ENCODE measurements around the gene SC5D. TPM values are rescaled to one million over a fixed set of nuclear protein-coding genes. Genes with fewer than 3 reads are reported as not detected.

SC5D gene
- total and polyA plus RNA-seq, 8 donors, result 7.7 to 18.5 (median 11.6) TPM

DNA sequence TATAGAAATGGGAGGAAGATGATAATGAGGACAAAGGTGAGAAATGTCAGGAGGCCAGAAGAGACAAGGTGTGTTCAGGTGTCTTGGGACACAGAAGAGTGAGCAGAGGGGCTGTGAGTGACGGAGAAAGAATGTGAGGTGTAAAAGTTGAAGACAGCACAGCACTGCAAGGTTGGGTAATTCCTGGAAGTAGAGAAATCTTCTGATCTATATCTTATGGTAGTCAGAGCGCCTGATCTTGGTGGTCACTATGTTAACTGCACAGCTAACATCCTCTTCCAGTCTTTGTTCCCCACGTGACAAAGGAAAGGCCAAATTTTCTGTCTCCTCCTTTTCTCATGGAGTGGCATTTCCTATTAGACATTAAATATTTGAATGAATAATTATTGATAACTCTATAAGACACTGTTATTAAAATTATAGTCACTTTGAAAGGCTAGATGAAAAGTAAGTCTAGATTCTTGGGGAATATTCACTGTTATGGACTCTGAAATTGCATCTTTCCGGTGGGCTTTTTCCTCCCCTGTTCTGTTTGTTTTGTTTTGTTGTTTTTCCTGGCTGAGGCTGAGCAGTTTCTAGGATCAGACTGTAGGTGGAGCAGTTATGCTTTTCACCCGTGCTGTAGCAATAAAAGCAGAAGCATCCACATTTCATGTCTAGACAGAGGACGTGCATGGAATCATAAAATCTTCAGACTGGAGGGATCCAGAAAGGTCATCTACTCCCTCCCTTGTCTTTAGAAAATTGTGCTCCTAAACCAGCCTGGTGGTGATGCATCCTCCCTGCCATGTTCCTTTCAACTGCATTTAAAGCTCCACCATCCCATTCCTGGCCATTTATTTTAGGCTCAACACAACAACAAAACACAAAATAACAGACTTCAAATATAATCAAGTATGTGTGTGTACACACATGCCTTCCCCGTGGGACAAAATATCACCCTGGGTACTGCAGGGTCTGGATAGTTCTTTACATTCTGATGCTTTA is 26.6 kb downstream of the SC5D start:
- DNase-seq (peak in 1 of 6 donors; percentile 31), FAIRE-seq (no peak), ATAC-seq (peak in 3 of 4 donors; percentile 83)
- 17 to 21% methylated on average over 7 of the region's 7 CpGs for WGBS, 2 donors
- Histone ChIP-seq H3K9me3 (no peaks in the 10 kb centered on the region), H3K27ac (no peak overlapping the region), H3K36me3 (no peaks in the 10 kb centered on the region), H3K27me3 (no peaks in the 10 kb centered on the region), H3K4me1 (no peaks in the 10 kb centered on the region), H3K4me3 (no peak overlapping the region)
- peak; percentile 11 to 50 (median 46) for TF ChIP-seq CTCF (IDR thresholded peaks at IDR 0.05)
- intact Hi-C loops (cut with DNase I), result no loop called here

DNA sequence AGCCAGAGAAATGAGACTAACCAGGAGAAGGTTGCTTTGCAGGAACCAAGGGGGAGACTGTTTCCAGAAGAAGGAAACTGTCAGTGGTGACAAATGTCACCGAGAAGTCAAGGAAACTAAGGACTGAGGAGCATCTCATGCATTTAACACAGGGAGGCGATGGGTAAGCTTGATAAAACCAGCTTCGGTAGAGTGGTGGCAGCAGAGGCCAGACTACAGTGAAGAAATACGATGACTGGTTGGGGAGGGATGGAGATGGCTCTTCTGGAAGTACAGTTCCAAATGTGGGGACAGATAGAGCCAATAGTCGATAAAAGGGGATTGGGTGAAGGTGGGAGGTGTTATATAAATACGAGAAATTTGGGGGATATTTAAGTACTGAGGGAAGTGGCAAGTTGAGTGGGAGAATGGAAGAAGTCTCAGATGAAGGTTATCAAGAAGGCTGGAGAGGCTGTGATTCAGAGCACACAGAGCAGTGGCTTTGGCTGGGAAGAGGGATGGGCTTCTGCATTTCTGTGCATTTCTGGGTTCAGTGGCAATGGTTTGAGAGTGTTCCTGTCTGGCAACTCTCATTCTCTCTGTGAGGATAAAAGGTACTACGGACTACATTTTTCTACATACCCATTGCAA is 29.2 kb downstream of the SC5D start:
- no peaks in the 10 kb centered on the region for H3K4me1 ChIP-seq
- FAIRE-seq (no peak), DNase-seq (peak in 1 of 6 donors; percentile 20), ATAC-seq (peak in 3 of 4 donors; percentile 75 to 86 (median 81))
- no peaks in the 10 kb centered on the region for H3K27me3 ChIP-seq
- WGBS, 2 donors, result 25 to 27% methylated on average over 7 of the region's 7 CpGs
- no peaks in the 10 kb centered on the region for H3K36me3 ChIP-seq
- TF ChIP-seq CTCF (IDR thresholded peaks at IDR 0.05), result peak in 1 of 4 donors; percentile 7
- H3K4me3 ChIP-seq, result no peak overlapping the region
- H3K27ac ChIP-seq, result no peak overlapping the region
- no peaks in the 10 kb centered on the region for H3K9me3 ChIP-seq
- intact Hi-C loops (cut with DNase I), result no loop called here

DNA sequence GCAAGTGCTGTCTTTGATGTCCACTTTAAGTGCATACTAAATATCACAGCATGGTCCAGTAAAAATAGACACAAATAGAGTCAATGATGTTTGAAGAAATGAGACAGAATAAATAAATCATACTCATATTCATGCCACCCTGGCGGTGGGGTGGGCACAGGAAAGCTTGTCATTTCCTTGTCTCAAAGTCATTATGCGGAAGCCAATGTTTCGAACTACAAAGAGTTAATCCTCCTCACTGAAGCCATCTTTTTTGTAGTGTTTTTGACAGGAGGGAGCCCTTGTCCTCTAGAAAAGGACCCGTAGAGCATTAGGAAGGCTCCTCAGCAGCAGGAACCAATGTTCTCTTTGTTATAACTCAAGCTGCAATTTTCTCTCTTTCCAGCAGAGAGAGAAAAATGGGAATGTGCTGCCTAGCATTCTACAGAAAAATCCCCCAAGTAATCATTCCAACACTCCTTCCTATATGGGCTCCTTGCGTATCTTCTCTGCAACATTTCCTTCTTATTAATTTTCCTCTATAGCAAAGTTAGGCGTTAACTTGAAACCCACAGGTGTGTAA is 30.6 kb downstream of the SC5D start:
- WGBS, 2 donors, result 55 to 63% methylated on average over 6 of the region's 6 CpGs
- intact Hi-C loops (cut with DNase I), result no loop called here
- Histone ChIP-seq H3K27ac (no peak overlapping the region), H3K4me3 (no peak overlapping the region), H3K4me1 (no peaks in the 10 kb centered on the region), H3K27me3 (no peaks in the 10 kb centered on the region), H3K36me3 (no peaks in the 10 kb centered on the region), H3K9me3 (no peaks in the 10 kb centered on the region)
- FAIRE-seq, result no peak
- no peak for ATAC-seq
- no peak for DNase-seq
- TF ChIP-seq CTCF (IDR thresholded peaks at IDR 0.05), result no peak

- Histone ChIP-seq H3K27me3 (no peaks in the 10 kb centered on the region), H3K4me3 (no peak overlapping the region), H3K27ac (no peak overlapping the region), H3K9me3 (no peaks in the 10 kb centered on the region), H3K4me1 (no peaks in the 10 kb centered on the region), H3K36me3 (no peaks in the 10 kb centered on the region)
- 57 to 73% methylated on average over 4 of the region's 4 CpGs for WGBS, 2 donors
- intact Hi-C loops (cut with DNase I), result no loop called here
- no peak for TF ChIP-seq CTCF (IDR thresholded peaks at IDR 0.05)
- ATAC-seq (no peak), DNase-seq (no peak), FAIRE-seq (no peak)
Observed at GRCh38 chr11:121326230-121326629, 33.7 kb downstream of the SC5D start.

Measured in pancreas (tissue), 10 donors.